WI38 (cell line): ENCODE results near the gene AHCYL2.
"Not testable (repeated sequence)": the region's sequence is repeated elsewhere in the genome, so short reads cannot be mapped to it uniquely, and the experiment has no call there.

ENCODE experiments used
- H3K4me3 ChIP-seq: 2 replicates; pipeline ENCODE4 v1.5.1; 2011; ENCODE audit warnings: low read depth, mild to moderate bottlenecking, control low read depth, low read length
- TF ChIP-seq, protein P1 (sequence below): IDR thresholded peaks from 2 replicates; pipeline ENCODE4 v1.5.1; 2012; ENCODE audit warnings: low read depth, mild to moderate bottlenecking, control low read depth, low read length

Gene AHCYL2

GRCh38 chr7:129394982-129395914 lies 170.4 kb downstream of the AHCYL2 start:
- TF ChIP-seq, protein P1, sequence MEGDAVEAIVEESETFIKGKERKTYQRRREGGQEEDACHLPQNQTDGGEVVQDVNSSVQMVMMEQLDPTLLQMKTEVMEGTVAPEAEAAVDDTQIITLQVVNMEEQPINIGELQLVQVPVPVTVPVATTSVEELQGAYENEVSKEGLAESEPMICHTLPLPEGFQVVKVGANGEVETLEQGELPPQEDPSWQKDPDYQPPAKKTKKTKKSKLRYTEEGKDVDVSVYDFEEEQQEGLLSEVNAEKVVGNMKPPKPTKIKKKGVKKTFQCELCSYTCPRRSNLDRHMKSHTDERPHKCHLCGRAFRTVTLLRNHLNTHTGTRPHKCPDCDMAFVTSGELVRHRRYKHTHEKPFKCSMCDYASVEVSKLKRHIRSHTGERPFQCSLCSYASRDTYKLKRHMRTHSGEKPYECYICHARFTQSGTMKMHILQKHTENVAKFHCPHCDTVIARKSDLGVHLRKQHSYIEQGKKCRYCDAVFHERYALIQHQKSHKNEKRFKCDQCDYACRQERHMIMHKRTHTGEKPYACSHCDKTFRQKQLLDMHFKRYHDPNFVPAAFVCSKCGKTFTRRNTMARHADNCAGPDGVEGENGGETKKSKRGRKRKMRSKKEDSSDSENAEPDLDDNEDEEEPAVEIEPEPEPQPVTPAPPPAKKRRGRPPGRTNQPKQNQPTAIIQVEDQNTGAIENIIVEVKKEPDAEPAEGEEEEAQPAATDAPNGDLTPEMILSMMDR: no peak
- no peak overlapping the region for H3K4me3 ChIP-seq

- no peak overlapping the region for H3K4me3 ChIP-seq
- TF ChIP-seq, protein P1: no peak
Observed at GRCh38 chr7:129401228-129401966, 176.6 kb downstream of the AHCYL2 start.

GRCh38 chr7:129401967-129402860 lies 177.4 kb downstream of the AHCYL2 start:
- TF ChIP-seq, protein P1: no peak
- H3K4me3 ChIP-seq: no peak overlapping the region

DNA sequence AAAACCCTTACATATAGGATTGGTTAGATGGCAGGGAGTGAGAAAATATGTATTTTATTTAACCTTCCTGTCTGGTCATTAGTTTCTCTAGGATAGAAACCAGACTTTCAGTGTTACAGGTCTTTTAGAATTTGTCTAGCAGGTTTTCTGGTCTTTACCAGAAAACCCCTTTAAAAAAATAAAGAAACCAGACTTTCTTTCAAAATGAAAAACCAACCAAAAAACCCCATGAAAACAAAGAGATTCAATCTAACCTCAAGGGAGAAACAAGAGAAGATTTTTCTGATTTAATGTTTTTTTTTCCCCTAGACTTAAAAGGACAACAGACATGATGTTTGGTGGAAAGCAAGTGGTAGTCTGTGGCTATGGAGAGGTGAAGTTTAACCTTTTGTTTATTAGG lies 180.7 kb downstream of the AHCYL2 start:
- TF ChIP-seq, protein P1: no peak
- no peak overlapping the region for H3K4me3 ChIP-seq

- H3K4me3 ChIP-seq: not testable (repeated sequence)
Observed at GRCh38 chr7:129410238-129410637, 185.4 kb downstream of the AHCYL2 start.

DNA sequence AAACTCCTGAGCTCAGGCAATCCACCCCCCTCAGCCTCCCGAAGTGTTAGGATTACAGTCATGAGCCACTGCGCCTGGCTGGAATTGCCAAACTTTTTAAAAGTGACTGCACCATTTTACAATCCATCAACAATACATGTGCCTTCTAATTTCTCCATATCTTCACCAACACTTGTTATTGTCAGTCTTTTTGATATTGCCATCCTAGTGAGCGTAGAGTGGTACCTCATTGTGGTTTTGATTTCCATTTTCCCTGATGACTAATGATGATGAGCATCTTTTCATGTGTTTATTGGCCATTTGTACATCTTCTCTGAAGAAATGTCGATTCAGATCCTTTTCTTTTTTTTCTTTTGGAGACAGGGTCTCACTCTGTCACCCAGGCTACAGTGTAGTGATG lies 187.7 kb downstream of the AHCYL2 start:
- no peak overlapping the region for H3K4me3 ChIP-seq
- TF ChIP-seq, protein P1: no peak

DNA sequence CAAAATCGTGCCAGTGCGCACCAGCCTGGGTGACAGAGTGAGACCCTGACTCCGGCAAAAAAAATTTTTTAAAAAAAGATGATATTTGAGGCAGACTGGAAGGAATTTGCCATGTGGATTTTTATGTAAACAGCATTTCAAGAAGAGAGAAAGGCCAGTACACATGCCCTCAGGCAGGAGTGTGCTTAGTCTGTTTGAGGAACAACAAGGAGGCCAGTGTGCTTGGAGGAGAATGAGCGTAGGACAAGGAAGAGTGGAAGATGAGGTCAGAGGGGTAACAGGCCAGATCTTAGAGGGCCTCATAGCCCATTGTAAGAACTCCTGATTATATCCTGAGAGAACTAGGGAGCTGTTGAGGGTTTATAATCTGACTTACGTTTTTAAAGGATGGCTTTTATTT lies 192.2 kb downstream of the AHCYL2 start:
- TF ChIP-seq, protein P1: no peak
- no peak overlapping the region for H3K4me3 ChIP-seq
